ENCODE data around the gene LFNG.

Gene LFNG

DNA sequence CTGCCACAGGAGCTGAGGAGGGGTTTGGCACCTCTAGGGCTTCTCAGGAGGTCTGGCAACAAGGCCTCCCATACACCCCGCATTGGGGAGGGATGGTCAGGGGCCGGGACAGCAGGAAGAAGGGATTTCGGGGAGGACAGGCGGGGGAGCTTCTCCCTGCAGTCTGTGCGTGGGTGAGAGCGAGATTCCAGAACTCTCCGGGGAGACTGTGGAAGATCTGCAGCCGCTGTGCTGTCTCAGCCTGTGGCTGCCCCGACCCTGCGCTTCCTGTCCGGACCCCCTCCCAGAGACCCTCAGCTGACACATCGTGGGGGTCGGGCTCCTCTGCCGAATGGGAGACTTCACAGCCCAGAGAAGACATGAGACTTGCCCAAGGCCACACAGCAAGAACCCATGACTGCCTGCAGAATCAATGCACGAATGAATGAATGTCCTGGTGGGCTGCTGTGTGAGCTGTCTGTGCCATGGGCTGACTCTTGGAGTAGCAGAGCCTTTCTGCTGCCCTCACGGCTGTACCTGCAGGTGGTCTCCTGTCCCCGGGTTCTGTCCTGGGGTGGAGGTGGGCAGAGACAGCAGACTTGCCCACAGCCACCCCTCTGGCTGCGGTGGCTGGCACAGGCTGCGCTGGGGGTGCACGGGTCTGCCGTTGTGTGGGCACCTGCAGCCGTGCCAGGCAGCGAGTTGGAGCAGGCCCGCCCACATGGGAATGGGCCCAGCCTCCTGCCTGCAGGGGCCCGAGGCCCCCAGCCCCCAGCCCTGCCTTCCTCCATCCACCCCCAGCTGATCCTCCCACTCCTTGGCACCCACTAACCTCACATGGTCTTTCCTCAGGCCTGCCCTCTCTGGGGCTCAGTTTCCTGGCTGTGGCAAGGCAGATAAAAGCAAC lies 16.3 kb upstream of the LFNG start:
- no peak for DNase-seq (ENCODE audit: low spot score)

- no peak for DNase-seq (ENCODE audit: low spot score)
Observed at GRCh38 chr7:2504128-2504888, 15.3 kb upstream of the LFNG start.

DNA sequence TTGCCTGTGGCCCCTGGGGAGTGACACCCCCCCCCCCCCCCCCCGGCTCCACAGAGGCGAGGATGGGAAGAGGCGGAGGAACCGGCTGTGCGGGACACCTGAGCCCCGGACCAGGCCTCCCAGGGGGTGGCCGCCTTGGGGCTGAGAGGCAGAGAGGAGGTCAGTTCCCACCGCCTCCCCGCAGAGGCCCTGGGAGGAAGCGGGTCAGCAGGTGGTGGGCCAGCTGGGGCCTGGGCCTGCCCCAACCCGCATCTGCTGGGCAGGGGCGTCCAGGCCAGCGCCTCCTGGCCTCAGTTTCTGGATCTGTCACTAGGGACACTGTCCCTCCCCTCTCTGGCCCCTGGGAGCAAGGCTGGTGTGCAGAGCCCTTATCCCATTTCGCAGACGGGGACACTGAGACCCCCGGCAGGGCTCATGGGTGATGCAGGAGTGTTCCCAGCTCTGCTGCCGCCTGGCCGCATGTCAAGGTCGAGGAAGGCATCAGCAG lies 14.6 kb upstream of the LFNG start:
- DNase-seq (ENCODE audit: low spot score): no peak

GRCh38 chr7:2505401-2505800 lies 14.2 kb upstream of the LFNG start:
- DNase-seq (ENCODE audit: low spot score): no peak

DNA sequence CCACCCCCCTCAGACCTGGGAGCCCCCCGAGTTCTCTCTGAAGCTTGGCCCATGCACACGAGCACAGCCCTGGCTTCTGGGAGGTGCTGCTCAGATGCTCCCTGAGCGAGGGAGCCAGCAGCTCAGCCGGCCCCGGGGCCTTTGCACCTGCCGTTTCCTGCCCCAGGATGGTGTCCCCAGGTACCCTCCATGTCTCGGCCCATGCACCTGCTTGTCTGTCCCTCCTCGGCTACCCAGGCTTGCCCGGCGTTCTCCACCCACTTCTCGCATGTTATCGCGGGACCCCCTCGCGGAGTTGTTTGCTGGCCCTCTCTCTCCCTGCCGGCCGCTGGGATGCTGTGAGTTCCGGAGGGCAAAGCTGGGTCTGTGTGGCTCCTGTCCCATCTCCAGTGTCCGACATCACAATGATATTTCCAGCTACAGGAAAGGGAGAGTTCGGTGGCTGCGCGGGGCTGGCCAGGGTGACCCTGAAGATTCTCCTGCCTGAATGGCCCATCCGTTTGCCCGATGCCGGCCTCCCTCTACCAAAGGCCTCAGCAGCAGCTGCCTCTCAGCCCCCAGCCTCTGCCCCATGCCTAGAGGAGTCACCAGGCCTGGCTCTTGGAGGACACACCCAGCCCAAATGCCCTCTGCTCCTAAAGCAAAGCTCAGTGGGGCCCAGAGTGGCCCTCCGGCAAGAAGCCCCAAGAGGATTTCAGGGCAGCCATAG lies 12.2 kb upstream of the LFNG start:
- no peak for DNase-seq (ENCODE audit: low spot score)

DNA sequence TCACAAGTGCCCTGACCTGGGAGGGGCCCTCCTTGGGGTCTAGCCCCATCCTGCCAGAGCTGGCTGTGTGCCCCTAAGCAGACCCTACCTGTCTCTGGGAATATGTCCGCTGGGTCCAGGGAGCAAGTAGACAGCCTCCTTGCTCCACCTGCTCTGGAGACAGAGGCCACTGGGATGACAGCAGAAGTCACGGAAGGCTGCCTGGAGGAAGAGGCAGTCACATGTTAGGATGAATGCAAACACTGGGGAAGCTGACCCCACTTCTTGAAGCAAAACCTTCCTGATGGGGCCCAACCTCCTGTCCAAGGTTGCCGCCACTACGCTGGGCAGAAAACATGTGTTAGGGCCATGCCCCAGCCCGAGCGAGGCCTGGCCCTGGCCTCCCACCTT lies 11.7 kb upstream of the LFNG start:
- no peak for DNase-seq (ENCODE audit: low spot score)

DNA sequence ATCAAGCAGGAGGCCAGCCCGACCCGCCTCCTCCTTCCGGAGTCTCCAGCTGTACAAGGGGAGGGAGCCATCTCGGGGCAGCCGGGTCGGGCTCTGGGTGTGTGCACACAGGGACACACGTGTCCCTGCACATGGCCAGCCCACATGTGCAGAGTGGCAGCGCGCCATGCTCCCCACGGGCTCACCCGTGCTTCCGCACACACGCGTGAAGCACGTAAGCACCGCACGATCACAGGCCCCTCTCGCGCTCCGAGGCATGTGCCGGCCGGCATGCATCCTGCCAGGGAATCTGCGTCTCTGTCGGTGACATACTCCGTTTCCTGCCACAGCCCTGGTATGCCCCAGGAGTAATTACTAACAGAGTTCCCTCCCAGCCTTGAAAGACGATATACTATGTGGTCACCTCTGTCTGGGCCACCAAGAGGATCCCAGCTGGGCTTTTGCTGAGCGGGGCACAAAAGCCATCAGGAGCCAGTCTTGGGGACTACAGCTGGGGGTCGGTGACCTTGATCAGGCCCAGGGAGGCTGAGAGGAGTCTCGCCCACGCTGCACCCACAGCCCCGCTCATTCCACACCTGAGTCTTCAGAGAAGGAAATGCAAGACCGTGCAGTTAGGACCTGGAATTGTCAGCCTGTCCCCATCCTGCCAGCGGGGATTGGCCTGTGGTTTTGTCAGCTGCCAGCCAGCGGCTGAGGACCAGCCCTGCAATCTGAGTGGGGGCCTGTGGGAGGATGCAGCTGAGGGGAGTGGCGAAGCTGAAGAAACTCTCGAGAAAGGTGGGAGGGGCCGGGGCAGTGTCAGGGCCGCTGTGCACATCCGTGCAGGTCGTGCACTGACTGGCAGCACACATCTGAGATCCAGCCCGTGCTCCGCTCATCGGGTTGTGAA lies 11.0 kb upstream of the LFNG start:
- DNase-seq (ENCODE audit: low spot score): peak; percentile 79

- no peak for DNase-seq (ENCODE audit: low spot score)
Observed at GRCh38 chr7:2509298-2509906, 10.2 kb upstream of the LFNG start.

GRCh38 chr7:2510130-2510776 lies 9.3 kb upstream of the LFNG start:
- no peak for DNase-seq (ENCODE audit: low spot score)

DNA sequence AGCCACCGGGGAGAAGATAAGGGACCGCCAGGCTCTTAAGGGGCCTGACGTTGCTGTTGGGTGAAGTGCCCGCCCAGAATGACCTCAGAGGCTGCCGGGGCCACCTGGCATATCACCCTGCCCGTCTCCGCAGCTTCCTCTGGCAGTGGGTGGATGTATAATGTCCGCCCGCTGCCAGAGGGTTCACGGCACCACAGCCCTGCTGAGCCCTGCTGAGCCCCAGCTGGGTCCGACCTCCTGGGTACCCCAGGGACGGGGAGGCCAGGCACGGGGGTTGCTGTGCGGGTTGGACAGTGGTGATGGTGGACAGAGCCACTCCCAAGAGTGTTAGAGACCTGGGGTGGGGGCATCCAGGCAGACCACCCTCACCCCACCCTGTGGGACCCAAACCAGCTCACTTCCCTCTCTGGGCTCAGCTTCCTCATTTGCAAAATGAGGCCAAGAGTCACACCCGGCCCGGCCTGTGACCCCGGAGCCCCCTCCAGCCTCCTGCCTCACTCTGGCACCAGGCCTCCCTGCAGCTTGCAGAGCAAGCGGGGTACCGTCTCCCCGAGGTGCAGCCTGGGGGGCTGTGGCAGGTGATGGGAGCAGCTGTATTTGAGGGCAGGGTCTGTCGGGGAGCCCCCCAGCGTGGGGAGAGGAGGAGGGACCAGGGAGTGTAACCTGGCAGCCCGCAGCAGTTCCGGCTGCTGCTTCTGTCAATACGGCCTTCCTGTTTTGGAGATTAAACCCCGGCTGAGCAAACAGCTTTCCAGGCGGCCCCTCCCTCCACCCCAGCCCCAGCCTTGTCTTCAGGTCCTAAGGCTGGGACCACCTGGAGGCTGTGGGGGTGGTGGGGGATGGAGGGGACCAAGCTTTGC lies 8.4 kb upstream of the LFNG start:
- peak; percentile 54 for DNase-seq (ENCODE audit: low spot score)

GRCh38 chr7:2511769-2512168 lies 7.8 kb upstream of the LFNG start:
- DNase-seq (ENCODE audit: low spot score): no peak

GRCh38 chr7:2512179-2512661 lies 7.4 kb upstream of the LFNG start:
- no peak for DNase-seq (ENCODE audit: low spot score)

GRCh38 chr7:2512713-2513112 lies 6.9 kb upstream of the LFNG start:
- no peak for DNase-seq (ENCODE audit: low spot score)

DNA sequence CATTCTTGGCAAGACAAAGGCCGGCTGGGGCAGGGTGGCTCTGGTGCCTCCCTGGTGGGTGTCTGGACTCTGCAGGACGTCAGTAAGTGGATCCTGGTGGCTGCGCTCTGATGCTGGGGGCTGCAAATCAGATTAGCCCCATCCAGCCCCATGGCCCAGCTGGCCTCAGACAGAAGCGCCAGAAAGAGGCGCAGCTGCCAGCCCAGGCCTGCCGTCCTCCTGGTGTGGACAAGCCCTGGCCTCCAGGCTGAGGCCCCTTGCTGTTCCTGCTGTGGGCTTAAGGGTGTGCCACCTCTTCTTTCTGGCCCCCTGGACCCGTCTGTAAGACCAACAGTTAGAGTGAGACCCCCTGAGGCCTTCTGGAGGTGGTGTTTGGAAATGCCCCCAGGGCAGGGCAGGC lies 5.9 kb upstream of the LFNG start:
- no peak for DNase-seq (ENCODE audit: low spot score)

GRCh38 chr7:2514473-2515423 lies 4.8 kb upstream of the LFNG start:
- no peak for DNase-seq (ENCODE audit: low spot score)

DNA sequence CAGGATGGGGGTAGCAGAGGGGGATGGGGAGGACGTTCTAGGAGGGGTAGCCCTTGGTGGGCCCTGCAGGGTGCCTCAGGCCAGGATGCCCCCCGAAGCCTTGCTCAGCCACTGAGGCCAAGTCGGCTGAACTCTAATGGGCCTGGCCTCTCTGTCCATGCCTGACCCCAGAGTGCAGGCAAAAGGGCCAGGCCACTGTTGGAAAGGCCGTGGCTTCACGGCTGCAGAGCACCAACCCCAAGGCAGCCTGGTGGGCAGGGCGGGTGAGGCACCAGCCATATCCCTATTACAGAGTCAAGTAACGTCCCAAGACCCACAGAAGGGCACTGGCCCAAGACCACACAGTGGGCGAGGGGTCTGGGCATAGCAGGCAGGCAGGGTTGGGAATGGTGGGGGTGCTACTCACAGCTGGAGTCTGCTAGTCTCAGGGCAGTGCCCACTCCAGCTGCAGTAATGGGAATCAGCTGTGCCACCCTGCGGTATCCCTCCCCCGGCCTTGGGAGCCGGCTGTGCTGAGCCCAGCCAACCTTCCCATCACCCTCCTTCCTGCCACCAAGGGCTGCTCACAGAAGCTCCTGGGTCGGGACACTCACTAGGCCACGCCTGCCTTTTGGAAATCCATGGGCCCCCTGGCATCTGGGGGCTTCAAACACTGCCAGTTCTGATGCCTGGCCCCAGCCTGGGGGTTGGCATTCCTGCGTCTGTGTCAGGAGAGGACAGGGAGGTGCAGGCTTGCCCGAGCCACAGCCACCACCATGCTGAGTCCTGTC lies 4.0 kb upstream of the LFNG start:
- no peak for DNase-seq (ENCODE audit: low spot score)

GRCh38 chr7:2516194-2516555 lies 3.4 kb upstream of the LFNG start:
- no peak for DNase-seq (ENCODE audit: low spot score)

DNA sequence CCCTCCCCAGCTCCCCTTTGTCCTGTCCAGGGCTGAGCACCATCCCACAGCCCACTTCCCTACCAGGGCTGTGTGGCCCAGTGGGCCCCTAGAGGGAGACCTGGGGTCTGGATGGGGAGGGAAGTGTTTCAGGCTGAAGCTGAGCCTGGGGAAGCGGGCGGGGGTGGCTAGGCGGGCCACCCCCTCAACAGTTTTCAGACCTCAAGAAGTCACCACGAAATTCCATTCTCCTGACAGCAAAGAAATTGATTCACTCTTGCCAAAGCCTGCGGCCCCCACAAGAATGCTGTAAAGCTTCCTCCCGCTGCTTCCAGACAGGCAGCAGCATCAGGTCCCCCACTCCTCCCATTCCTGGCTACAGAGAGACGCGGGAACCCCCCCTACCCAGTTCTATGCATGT lies 2.5 kb upstream of the LFNG start:
- DNase-seq (ENCODE audit: low spot score): no peak

Measured in CD4-positive, alpha-beta T cell treated with Interleukin-15 for 4 hours (primary cell).